Measurements from ENCODE around the gene KCNK5.
A peak's percentile ranks its signal among the peaks of the same experiment; 100 is the strongest.

KCNK5 gene

DNA sequence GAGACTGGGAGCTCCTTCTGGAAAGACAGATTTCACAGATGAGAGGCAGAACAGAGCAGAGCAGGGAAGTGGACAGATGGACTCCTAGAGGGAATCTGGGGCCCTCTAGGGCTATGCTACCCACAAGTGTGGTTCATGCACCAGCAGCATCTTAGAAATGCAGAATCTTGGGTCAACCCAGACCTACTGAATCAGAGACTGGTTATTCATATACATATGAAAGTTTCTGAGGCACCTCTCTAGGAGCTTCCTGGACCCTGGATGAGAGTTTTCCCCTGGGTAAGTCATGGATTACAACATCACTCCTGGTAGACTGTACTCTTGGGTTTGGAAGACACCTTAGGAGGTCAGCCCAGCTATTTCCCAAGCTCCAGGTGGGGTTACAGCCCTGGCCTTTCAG is 58.9 kb downstream of the KCNK5 start:
- DNase-seq, result no peak

DNA sequence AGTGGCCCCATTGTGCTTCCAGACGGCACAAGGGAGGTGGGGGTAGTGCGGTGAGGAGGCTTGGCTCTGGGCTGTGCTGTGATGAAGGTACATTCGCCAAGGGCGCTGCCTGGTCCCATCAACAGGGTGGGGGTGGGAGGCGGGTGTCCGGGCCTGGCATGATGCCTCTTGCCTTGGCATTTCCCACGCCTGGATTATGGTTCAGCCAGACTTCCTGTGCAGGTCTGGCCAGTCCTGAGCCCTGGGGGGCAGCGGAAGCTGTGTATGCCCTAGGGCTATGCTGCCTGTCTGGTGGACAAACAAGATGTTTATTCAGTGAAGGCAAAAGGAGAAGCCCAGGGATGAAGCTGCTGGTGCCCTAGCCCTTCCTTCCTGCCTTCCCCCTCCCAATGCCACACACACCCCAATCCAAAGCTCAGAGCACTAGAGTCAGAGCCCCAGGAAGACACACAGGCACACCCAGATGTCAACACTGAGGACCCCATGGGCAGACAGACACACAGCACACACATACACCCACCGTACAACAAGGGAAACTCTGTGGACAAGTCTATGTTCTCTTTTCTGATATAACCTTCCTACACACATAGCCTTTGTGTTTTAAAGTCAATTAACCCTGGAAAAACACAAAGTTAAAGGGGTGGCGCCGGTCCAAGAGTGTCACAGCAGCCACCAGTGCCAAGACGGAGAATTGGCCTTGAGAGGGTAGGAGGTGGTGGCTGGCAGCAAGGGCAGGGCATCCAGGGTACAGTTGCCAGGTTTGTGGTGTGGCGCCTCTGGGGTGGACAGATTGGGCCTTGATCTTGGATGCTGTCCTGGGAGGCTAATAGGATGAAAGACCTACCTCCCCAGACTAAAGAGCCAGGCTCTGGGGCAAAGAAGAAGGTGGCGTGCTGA is 59.6 kb downstream of the KCNK5 start:
- no peak for DNase-seq

GRCh38 chr6:39167866-39168625 is 61.2 kb downstream of the KCNK5 start:
- no peak for DNase-seq

- no peak for DNase-seq
Measured at GRCh38 chr6:39167321-39167720, 62.0 kb downstream of the KCNK5 start.

DNA sequence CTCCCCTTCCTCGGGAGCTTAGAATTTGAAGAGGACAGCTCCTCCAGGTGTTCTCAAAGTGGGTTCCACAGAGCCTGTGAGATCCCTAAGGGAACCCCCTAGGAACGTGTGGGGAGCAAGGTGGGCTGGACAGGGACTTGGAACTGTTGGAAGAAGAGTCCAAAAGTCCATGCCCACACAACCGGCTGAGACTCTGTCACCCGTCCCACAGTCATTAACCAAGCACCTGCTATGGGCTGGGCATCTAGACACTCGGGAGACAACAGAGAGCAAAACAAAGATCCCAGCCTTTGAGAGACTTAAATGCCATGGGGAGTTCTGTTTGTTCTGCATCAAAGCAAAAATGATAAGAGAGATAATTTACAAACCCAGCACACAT is 62.4 kb downstream of the KCNK5 start:
- no peak for DNase-seq

DNA sequence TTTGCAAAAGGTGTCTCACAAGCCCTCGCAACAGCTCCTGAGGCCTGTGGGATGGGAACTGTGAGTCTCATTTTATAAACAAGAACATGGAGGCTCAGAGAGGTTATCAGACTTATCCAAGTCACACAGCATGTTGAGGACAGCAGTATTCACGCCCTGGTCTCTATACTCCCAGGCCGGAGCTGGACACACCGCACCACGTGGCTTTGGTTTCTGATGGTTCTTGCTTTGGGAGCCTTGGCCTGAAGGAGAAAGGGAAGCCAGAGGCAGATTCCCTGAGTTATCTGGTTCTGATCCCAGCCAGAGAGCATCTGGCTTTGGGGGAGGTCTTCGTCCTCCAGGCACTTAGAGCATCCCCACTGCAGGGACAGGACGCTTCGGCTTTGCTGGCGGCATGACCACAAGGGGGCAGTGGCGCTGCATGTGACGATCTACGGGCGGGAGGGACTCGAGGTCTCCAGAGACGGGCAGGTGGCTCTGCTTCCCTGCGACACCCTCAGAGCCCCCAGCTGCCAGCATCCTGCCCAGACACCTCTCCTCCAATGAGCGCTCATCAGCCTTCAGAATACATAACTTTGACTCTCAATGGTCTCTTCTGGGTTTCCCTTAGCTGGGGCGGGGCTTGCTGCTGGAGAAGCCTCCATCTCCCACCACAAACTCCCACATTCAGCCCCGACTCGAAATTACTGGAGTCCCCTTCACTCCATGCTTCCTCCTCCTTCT is 62.9 kb downstream of the KCNK5 start:
- DNase-seq, result peak; percentile 62

DNA sequence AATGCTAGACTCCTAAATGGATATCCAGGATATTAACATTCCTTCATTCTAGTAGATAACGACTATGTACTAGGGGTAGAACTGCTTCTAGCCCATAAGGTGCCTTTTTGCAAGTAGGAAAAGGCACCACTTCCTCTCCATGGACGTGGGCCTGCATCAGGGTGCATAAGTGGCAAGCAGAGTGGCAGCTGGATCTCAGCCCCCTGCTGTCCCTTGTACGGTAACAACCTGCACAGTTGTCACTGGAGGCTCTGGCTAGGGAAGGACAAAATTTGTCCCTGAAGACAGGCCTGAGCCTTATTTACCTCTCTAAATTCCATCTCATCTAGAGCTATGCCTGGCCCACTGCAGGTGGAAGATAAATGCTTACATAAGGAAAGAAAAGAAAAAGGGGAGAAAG is 71.8 kb downstream of the KCNK5 start:
- no peak for DNase-seq

- no peak for DNase-seq
Measured at GRCh38 chr6:39156801-39157200, 72.5 kb downstream of the KCNK5 start.

GRCh38 chr6:39154705-39155104 is 74.6 kb downstream of the KCNK5 start:
- DNase-seq, result no peak

DNA sequence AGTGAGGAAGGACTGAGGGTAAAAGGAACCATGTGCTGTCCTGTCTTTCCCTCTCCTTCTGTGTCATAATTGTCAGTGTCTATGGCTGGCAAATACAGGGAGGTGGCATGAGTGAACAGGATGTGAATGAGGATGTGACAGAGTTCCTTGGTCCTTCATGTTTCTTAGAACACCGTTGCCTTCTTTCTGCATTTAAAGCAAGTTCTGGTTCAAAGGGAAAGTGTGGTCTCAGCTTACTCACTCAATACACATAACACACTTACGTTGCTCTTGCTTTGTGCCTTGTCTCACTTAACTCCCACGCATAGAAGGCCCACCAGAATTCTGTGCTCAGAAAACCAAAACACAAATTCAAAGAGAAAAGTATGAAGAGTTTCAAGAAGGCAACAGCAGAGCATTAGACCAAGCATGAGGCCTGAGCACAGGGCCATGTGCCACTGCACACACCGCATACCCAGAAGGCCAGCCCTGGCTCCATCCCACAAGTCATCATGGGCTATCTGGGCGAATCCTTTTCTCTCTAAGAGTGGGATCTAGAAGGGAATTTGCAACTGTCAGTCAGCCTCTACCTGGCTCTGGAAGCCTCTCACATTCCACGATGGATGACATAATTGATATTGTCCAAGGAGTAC is 75.4 kb downstream of the KCNK5 start:
- no peak for DNase-seq

DNA sequence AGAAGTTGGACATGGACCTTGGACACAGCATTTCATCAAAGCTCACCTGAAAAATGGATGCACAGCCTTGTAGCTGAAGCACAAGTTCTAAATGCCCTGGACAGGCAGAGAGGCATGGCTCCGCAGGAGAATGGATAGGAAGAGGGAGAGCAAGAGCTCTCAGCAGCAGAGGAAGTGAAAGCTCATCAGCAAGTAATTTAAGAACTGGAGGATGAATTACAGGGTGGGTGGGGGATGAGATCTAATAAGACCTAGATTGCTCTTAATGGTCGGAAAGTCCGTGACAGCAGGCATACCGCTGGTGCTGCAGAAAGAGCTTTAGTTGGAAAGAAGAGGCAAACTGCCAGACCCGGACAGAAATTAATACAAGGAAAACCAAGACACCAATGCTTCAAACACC is 77.0 kb downstream of the KCNK5 start:
- no peak for DNase-seq

- no peak for DNase-seq
Measured at GRCh38 chr6:39151211-39151610, 78.1 kb downstream of the KCNK5 start.

DNA sequence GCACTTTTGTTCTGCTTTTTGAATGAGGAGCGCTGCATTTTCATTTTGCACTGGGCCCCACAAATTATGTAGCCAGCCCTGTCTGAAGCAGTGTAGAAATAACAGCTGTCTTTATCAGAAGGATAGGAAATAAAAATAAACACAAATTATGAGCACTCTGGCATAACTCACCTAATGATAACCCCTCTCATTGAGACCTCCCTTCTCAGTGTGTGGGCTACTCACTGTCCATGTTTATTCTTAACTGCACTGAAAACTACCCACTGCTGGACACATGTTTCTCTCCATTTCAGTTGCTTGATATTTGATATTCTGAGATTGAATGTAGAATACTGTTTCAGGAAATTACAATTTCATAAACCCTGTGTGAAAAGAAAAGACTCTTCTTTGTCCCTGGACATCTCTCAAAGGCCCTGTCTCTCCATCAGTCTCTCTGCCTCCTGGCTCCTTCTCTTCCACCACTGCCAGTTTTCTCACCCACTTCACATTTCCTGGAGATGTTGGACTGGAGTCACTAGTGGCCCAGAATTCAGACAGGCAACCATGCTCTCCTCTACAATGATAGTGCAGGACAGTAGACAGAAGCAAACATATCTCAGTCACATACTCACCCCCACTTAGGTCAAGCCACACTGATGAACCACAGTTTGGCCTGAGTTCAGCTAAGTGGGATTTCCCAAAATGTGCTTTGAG is 84.6 kb downstream of the KCNK5 start:
- no peak for DNase-seq

GRCh38 chr6:39143238-39143930 is 85.9 kb downstream of the KCNK5 start:
- DNase-seq, result no peak

DNA sequence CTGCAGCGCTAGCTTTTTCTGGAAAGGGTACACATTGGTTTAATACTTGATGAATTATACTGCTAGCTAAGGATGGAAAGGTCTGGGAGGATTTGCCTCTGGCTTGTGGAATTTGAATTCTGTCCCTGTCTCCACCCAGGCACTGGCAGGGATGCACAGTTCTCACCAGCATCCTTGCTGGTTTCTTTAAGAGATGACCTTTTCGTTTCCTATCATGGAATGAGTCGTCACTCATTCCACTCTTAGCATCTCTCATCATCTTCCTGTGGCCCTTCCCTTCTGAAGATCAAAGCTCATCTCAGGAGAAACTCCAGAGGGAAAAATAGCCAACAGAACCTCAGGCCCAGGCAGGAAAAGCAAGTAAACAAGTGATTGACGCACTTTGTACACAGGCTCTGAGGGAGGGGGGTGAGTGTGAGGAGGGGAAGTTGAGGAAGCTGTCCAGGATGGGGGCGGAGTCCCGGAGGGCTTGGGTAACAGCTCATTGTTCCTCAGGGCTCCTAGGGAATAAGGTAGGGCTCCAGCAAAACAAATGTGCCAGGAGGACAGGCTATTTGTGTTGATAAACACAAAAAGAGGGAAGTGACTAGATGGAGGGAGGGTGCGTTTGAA is 88.6 kb downstream of the KCNK5 start:
- no peak for DNase-seq

Data from NCI-H1436 treated with DMSO at 0.1 percent for 48 hours (cell line).